ENCODE data around the gene MYCBPAP. TPM values are rescaled to one million over a fixed set of nuclear protein-coding genes. Genes with fewer than 3 reads are reported as not detected.
A peak's percentile ranks its signal among the peaks of the same experiment; 100 is the strongest.

Gene MYCBPAP
- total RNA-seq, 2 experiments from 2014 or later, result 1.4 to 1.8 TPM

GRCh38 chr17:50493744-50494143, 14.5 kb upstream of the MYCBPAP start:
- CTCF ChIA-PET, result interaction anchor here (0.6 to 2.6 kb wide), 5 partner anchors 8 to 195 kb away, joined by 3 to 9 read pairs (median 3); no protein-coding TSS in a partner anchor
- intact Hi-C loops (cut with DNase I, micrococcal nuclease), result no loop called here
- Mint-ChIP-seq H3K27ac (no peak overlapping the region), H3K4me3 (no peak overlapping the region), H3K4me1 (no peaks in the 10 kb centered on the region), H3K9me3 (ENCODE audit: low read depth) (no peaks in the 10 kb centered on the region), H3K36me3 (ENCODE audit: low read depth) (no peaks in the 10 kb centered on the region), H3K27me3 (no peaks in the 10 kb centered on the region)
- DNase-seq (no peak), ATAC-seq (no peak)
- POLR2A ChIA-PET, result no interaction called here

GRCh38 chr17:50495217-50495823, 12.9 kb upstream of the MYCBPAP start:
- POLR2A ChIA-PET, result no interaction called here
- H3K4me3 Mint-ChIP-seq, result no peak overlapping the region
- H3K27ac Mint-ChIP-seq, result no peak overlapping the region
- CTCF ChIA-PET, result no interaction called here
- H3K36me3 Mint-ChIP-seq (ENCODE audit: low read depth), result no peaks in the 10 kb centered on the region
- ATAC-seq (no peak), DNase-seq (no peak)
- no peaks in the 10 kb centered on the region for H3K27me3 Mint-ChIP-seq
- H3K9me3 Mint-ChIP-seq (ENCODE audit: low read depth), result no peaks in the 10 kb centered on the region
- intact Hi-C loops (cut with DNase I, micrococcal nuclease), result no loop called here
- H3K4me1 Mint-ChIP-seq, result no peaks in the 10 kb centered on the region

- Mint-ChIP-seq H3K36me3 (ENCODE audit: low read depth) (no peaks in the 10 kb centered on the region), H3K4me1 (no peaks in the 10 kb centered on the region), H3K27ac (no peak overlapping the region), H3K27me3 (no peaks in the 10 kb centered on the region), H3K9me3 (ENCODE audit: low read depth) (no peaks in the 10 kb centered on the region), H3K4me3 (no peak overlapping the region)
- no peak for DNase-seq
- intact Hi-C loops (cut with DNase I, micrococcal nuclease), result no loop called here
- ChIA-PET POLR2A (no interaction called here), CTCF (no interaction called here)
- ATAC-seq, result no peak
These were observed 12.3 kb upstream of the MYCBPAP start for GRCh38 chr17:50495918-50496317.

- Mint-ChIP-seq H3K4me3 (no peak overlapping the region), H3K36me3 (ENCODE audit: low read depth) (no peaks in the 10 kb centered on the region), H3K4me1 (no peaks in the 10 kb centered on the region), H3K27ac (no peak overlapping the region), H3K27me3 (no peaks in the 10 kb centered on the region), H3K9me3 (ENCODE audit: low read depth) (no peaks in the 10 kb centered on the region)
- intact Hi-C loops (cut with DNase I, micrococcal nuclease), result loop anchor here in 1 of 2 experiments (2.0 kb wide), 1 partner anchor 15 kb away; no protein-coding TSS in a partner anchor
- DNase-seq (no peak), ATAC-seq (no peak)
- POLR2A ChIA-PET, result interaction anchor here (0.6 kb wide), 1 partner anchor 270 kb away, joined by 3 read pairs; no protein-coding TSS in a partner anchor
- CTCF ChIA-PET, result interaction anchor here (0.7 kb wide), 1 partner anchor 15 kb away, joined by 3 read pairs; no protein-coding TSS in a partner anchor
These were observed 10.0 kb upstream of the MYCBPAP start for GRCh38 chr17:50498021-50498874.

- CTCF ChIA-PET, result no interaction called here
- H3K27ac Mint-ChIP-seq, result no peak overlapping the region
These were observed 9.0 kb upstream of the MYCBPAP start for GRCh38 chr17:50499270-50499669.

GRCh38 chr17:50499721-50500120, 8.5 kb upstream of the MYCBPAP start:
- Mint-ChIP-seq H3K4me1 (peaks cover 5% of the 10 kb centered on the region), H3K9me3 (ENCODE audit: low read depth) (no peaks in the 10 kb centered on the region), H3K27me3 (no peaks in the 10 kb centered on the region), H3K4me3 (no peak overlapping the region), H3K36me3 (ENCODE audit: low read depth) (no peaks in the 10 kb centered on the region), H3K27ac (no peak overlapping the region)
- ChIA-PET CTCF (no interaction called here), POLR2A (no interaction called here)
- ATAC-seq, result no peak
- intact Hi-C loops (cut with DNase I, micrococcal nuclease), result loop anchor here in 1 of 2 experiments (2.0 kb wide), 1 partner anchor 17 kb away; no protein-coding TSS in a partner anchor
- no peak for DNase-seq

More at GRCh38 chr17:50499270-50499669, 9.0 kb upstream of the MYCBPAP start:
- no peak overlapping the region for H3K4me3 Mint-ChIP-seq
- peaks cover 5% of the 10 kb centered on the region for H3K4me1 Mint-ChIP-seq
- intact Hi-C loops (cut with DNase I, micrococcal nuclease), result loop anchor here in 1 of 2 experiments (2.0 kb wide), 1 partner anchor 16 kb away; no protein-coding TSS in a partner anchor
- H3K27me3 Mint-ChIP-seq, result no peaks in the 10 kb centered on the region
- POLR2A ChIA-PET, result no interaction called here
- H3K9me3 Mint-ChIP-seq (ENCODE audit: low read depth), result no peaks in the 10 kb centered on the region
- no peaks in the 10 kb centered on the region for H3K36me3 Mint-ChIP-seq (ENCODE audit: low read depth)
- DNase-seq (no peak), ATAC-seq (no peak)

- intact Hi-C loops (cut with DNase I, micrococcal nuclease), result no loop called here
- DNase-seq (peak; percentile 61), ATAC-seq (peak; percentile 34)
- no peak overlapping the region for H3K27ac Mint-ChIP-seq
- CTCF ChIA-PET, result interaction anchor here (0.9 to 1.8 kb wide), 9 partner anchors 8 to 226 kb away, joined by 3 to 14 read pairs (median 6); partner anchors contain the start of gene RSAD1
- peaks cover 2% of the 10 kb centered on the region for H3K27me3 Mint-ChIP-seq
- H3K4me3 Mint-ChIP-seq, result no peak overlapping the region
- POLR2A ChIA-PET, result no interaction called here
- no peaks in the 10 kb centered on the region for H3K9me3 Mint-ChIP-seq (ENCODE audit: low read depth)
- no peaks in the 10 kb centered on the region for H3K36me3 Mint-ChIP-seq (ENCODE audit: low read depth)
- H3K4me1 Mint-ChIP-seq, result peaks cover 5% of the 10 kb centered on the region
These were observed 7.2 kb upstream of the MYCBPAP start for GRCh38 chr17:50501054-50501453.

- Mint-ChIP-seq H3K9me3 (ENCODE audit: low read depth) (no peaks in the 10 kb centered on the region), H3K27me3 (peaks cover 2% of the 10 kb centered on the region), H3K4me1 (peaks cover 5% of the 10 kb centered on the region), H3K36me3 (ENCODE audit: low read depth) (no peaks in the 10 kb centered on the region), H3K27ac (no peak overlapping the region), H3K4me3 (no peak overlapping the region)
- ChIA-PET CTCF (interaction anchor here (0.7 to 1.8 kb wide), 5 partner anchors 10 to 446 kb away, joined by 3 to 14 read pairs (median 3); partner anchors contain the start of gene RSAD1), POLR2A (no interaction called here)
- ATAC-seq (no peak), DNase-seq (no peak)
- intact Hi-C loops (cut with DNase I, micrococcal nuclease), result no loop called here
These were observed 5.8 kb upstream of the MYCBPAP start for GRCh38 chr17:50502301-50502990.

GRCh38 chr17:50505591-50506130, 2.6 kb upstream of the MYCBPAP start:
- H3K27ac Mint-ChIP-seq, result no peak overlapping the region
- CTCF ChIA-PET, result interaction anchor here (0.8 to 2.3 kb wide), 4 partner anchors 12 to 125 kb away, joined by 3 to 5 read pairs (median 4); no protein-coding TSS in a partner anchor

GRCh38 chr17:50506298-50506697, 1.9 kb upstream of the MYCBPAP start:
- no peak for ATAC-seq
- POLR2A ChIA-PET, result no interaction called here
- intact Hi-C loops (cut with DNase I, micrococcal nuclease), result no loop called here
- H3K27me3 Mint-ChIP-seq, result peaks cover 2% of the 10 kb centered on the region
- no peaks in the 10 kb centered on the region for H3K9me3 Mint-ChIP-seq (ENCODE audit: low read depth)
- no peaks in the 10 kb centered on the region for H3K36me3 Mint-ChIP-seq (ENCODE audit: low read depth)
- CTCF ChIA-PET, result interaction anchor here (0.6 to 2.3 kb wide), 3 partner anchors 12 to 336 kb away, joined by 3 to 5 read pairs (median 3); no protein-coding TSS in a partner anchor
- H3K4me1 Mint-ChIP-seq, result peaks cover 24% of the 10 kb centered on the region
- H3K4me3 Mint-ChIP-seq, result no peak overlapping the region
- DNase-seq, result no peak
- no peak overlapping the region for H3K27ac Mint-ChIP-seq

More at GRCh38 chr17:50505591-50506130, 2.6 kb upstream of the MYCBPAP start:
- no peak for DNase-seq
- no peaks in the 10 kb centered on the region for H3K36me3 Mint-ChIP-seq (ENCODE audit: low read depth)
- no peak for ATAC-seq
- H3K4me1 Mint-ChIP-seq, result peaks cover 17% of the 10 kb centered on the region
- no peaks in the 10 kb centered on the region for H3K9me3 Mint-ChIP-seq (ENCODE audit: low read depth)
- peaks cover 2% of the 10 kb centered on the region for H3K27me3 Mint-ChIP-seq
- no peak overlapping the region for H3K4me3 Mint-ChIP-seq
- POLR2A ChIA-PET, result no interaction called here
- intact Hi-C loops (cut with DNase I, micrococcal nuclease), result no loop called here

All from activated CD4-positive, alpha-beta T cell treated with anti-CD3 and anti-CD28 coated beads for 36 hours (primary cell).